ENCODE results near the gene ZNF430. TPM values are rescaled to one million over a fixed set of nuclear protein-coding genes. Genes with fewer than 3 reads are reported as not detected.
"Not testable (repeated sequence)": the region's sequence is repeated elsewhere in the genome, so short reads cannot be mapped to it uniquely, and the experiment has no call there.

Gene ZNF430
- polyA plus RNA-seq (2014; cell fraction: cytosol; rRNA removed): 4.8 and 6.1 TPM in 2 replicates
- 1.9 and 6.6 TPM in 2 replicates for polyA plus RNA-seq (2014; cell fraction: nucleus; rRNA removed)

- DNase-seq (ENCODE audit: low spot score): peak; percentile 98
These were observed at the start of gene ZNF430 for GRCh38 chr19:21020298-21021227. TSS of gene ZNF430 (plus strand) at chr19:21020657. CDS start at chr19:21020801, 144 bp downstream.

GRCh38 chr19:20992788-20993187 is 27.7 kb upstream of the ZNF430 start:
- not testable (repeated sequence) for DNase-seq (ENCODE audit: low spot score)

GRCh38 chr19:20999731-21000352 is 20.6 kb upstream of the ZNF430 start:
- DNase-seq (ENCODE audit: low spot score): peak; percentile 97

GRCh38 chr19:21021238-21021637 is 781 bp downstream of the ZNF430 start:
- not testable (repeated sequence) for DNase-seq (ENCODE audit: low spot score)

GRCh38 chr19:21022996-21023395 is 2.5 kb downstream of the ZNF430 start:
- DNase-seq (ENCODE audit: low spot score): no peak

GRCh38 chr19:21023901-21024300 is 3.4 kb downstream of the ZNF430 start:
- DNase-seq (ENCODE audit: low spot score): no peak

- DNase-seq (ENCODE audit: low spot score): no peak
These were observed 8.5 kb downstream of the ZNF430 start for GRCh38 chr19:21028969-21029268.

- DNase-seq (ENCODE audit: low spot score): no peak
These were observed 24.6 kb downstream of the ZNF430 start for GRCh38 chr19:21045028-21045427.

GRCh38 chr19:21046489-21046888 is 26.0 kb downstream of the ZNF430 start:
- DNase-seq (ENCODE audit: low spot score): no peak

- DNase-seq (ENCODE audit: low spot score): no peak
These were observed 27.3 kb downstream of the ZNF430 start for GRCh38 chr19:21047716-21048115.

GRCh38 chr19:21052902-21053301 is 32.4 kb downstream of the ZNF430 start:
- DNase-seq (ENCODE audit: low spot score): no peak

- DNase-seq (ENCODE audit: low spot score): no peak
These were observed 44.9 kb downstream of the ZNF430 start for GRCh38 chr19:21065336-21065735.

- peak; percentile 97 for DNase-seq (ENCODE audit: low spot score)
These were observed 61.8 kb downstream of the ZNF430 start, which contains the start of gene ZNF714 for GRCh38 chr19:21082011-21082975. TSS of gene ZNF714 (plus strand) at chr19:21082203. CDS start at chr19:21098269, 16,066 bp downstream.

- no peak for DNase-seq (ENCODE audit: low spot score)
These were observed 63.9 kb downstream of the ZNF430 start for GRCh38 chr19:21084343-21084742.

- DNase-seq (ENCODE audit: low spot score): no peak
These were observed 67.4 kb downstream of the ZNF430 start for GRCh38 chr19:21087871-21088270.

- no peak for DNase-seq (ENCODE audit: low spot score)
These were observed 71.7 kb downstream of the ZNF430 start for GRCh38 chr19:21092109-21092508.

GRCh38 chr19:21094347-21095025 is 74.0 kb downstream of the ZNF430 start:
- no peak for DNase-seq (ENCODE audit: low spot score)

- DNase-seq (ENCODE audit: low spot score): no peak
These were observed 77.8 kb downstream of the ZNF430 start for GRCh38 chr19:21098291-21098690.

- DNase-seq (ENCODE audit: low spot score): no peak
These were observed 81.2 kb downstream of the ZNF430 start for GRCh38 chr19:21101521-21102242.

- DNase-seq (ENCODE audit: low spot score): no peak
These were observed 88.7 kb downstream of the ZNF430 start for GRCh38 chr19:21109116-21109515.

Measured in SK-N-DZ (cell line).